ENCODE results near the gene MYLK. TPM values are rescaled to one million over a fixed set of nuclear protein-coding genes. Genes with fewer than 3 reads are reported as not detected.

Gene MYLK
- polyA plus RNA-seq, 1 donor = 296 TPM

- 100% methylated on average over 1 of the region's 2 CpGs for WGBS (ENCODE audit: insufficient coverage, low lambda C conversion rate)
- Histone ChIP-seq H3K36me3 (ENCODE audit: control insufficient read depth, insufficient read depth, low read length) (no peaks in the 10 kb centered on the region), H3K4me3 (ENCODE audit: low read length) (no peak overlapping the region), H3K9me3 (ENCODE audit: control insufficient read depth, low read depth, low read length) (no peaks in the 10 kb centered on the region), H3K4me1 (ENCODE audit: control insufficient read depth, insufficient read depth, low read length) (peaks cover 22% of the 10 kb centered on the region), H3K27me3 (ENCODE audit: control insufficient read depth, insufficient read depth, low read length) (no peaks in the 10 kb centered on the region), H3K27ac (ENCODE audit: low read length) (no peak overlapping the region)
- no peak for DNase-seq
These were observed 128.6 kb downstream of the MYLK start for GRCh38 chr3:123755501-123755900.

GRCh38 chr3:123755085-123755484 is 129.0 kb downstream of the MYLK start:
- Histone ChIP-seq H3K27ac (ENCODE audit: low read length) (no peak overlapping the region), H3K36me3 (ENCODE audit: control insufficient read depth, insufficient read depth, low read length) (no peaks in the 10 kb centered on the region), H3K9me3 (ENCODE audit: control insufficient read depth, low read depth, low read length) (no peaks in the 10 kb centered on the region), H3K4me3 (ENCODE audit: low read length) (no peak overlapping the region), H3K27me3 (ENCODE audit: control insufficient read depth, insufficient read depth, low read length) (no peaks in the 10 kb centered on the region), H3K4me1 (ENCODE audit: control insufficient read depth, insufficient read depth, low read length) (peaks cover 22% of the 10 kb centered on the region)
- DNase-seq = peak; percentile 90 to 93
- no CpG with 5 or more reads among the region's 3 CpGs for WGBS (ENCODE audit: insufficient coverage, low lambda C conversion rate)

GRCh38 chr3:123753286-123753685 is 130.8 kb downstream of the MYLK start:
- H3K36me3 ChIP-seq (ENCODE audit: control insufficient read depth, insufficient read depth, low read length) = no peaks in the 10 kb centered on the region
- peaks cover 22% of the 10 kb centered on the region for H3K4me1 ChIP-seq (ENCODE audit: control insufficient read depth, insufficient read depth, low read length)
- H3K27ac ChIP-seq (ENCODE audit: low read length) = no peak overlapping the region
- H3K4me3 ChIP-seq (ENCODE audit: low read length) = no peak overlapping the region
- no peaks in the 10 kb centered on the region for H3K9me3 ChIP-seq (ENCODE audit: control insufficient read depth, low read depth, low read length)
- DNase-seq = no peak
- no peaks in the 10 kb centered on the region for H3K27me3 ChIP-seq (ENCODE audit: control insufficient read depth, insufficient read depth, low read length)

GRCh38 chr3:123752228-123752627 is 131.9 kb downstream of the MYLK start:
- no peaks in the 10 kb centered on the region for H3K9me3 ChIP-seq (ENCODE audit: control insufficient read depth, low read depth, low read length)
- no peaks in the 10 kb centered on the region for H3K27me3 ChIP-seq (ENCODE audit: control insufficient read depth, insufficient read depth, low read length)
- no CpG with 5 or more reads among the region's 8 CpGs for WGBS (ENCODE audit: insufficient coverage, low lambda C conversion rate)
- no peaks in the 10 kb centered on the region for H3K36me3 ChIP-seq (ENCODE audit: control insufficient read depth, insufficient read depth, low read length)
- peaks cover 22% of the 10 kb centered on the region for H3K4me1 ChIP-seq (ENCODE audit: control insufficient read depth, insufficient read depth, low read length)
- DNase-seq = no peak
- no peak overlapping the region for H3K4me3 ChIP-seq (ENCODE audit: low read length)
- no peak overlapping the region for H3K27ac ChIP-seq (ENCODE audit: low read length)

- 94% methylated on average over 2 of the region's 3 CpGs for WGBS (ENCODE audit: insufficient coverage, low lambda C conversion rate)
- no peak overlapping the region for H3K27ac ChIP-seq (ENCODE audit: low read length)
These were observed 132.7 kb downstream of the MYLK start for GRCh38 chr3:123751433-123751832.

GRCh38 chr3:123750659-123751420 is 133.3 kb downstream of the MYLK start:
- H3K4me1 ChIP-seq (ENCODE audit: control insufficient read depth, insufficient read depth, low read length) = peaks cover 16% of the 10 kb centered on the region
- no peak overlapping the region for H3K4me3 ChIP-seq (ENCODE audit: low read length)
- no peaks in the 10 kb centered on the region for H3K36me3 ChIP-seq (ENCODE audit: control insufficient read depth, insufficient read depth, low read length)
- no peak overlapping the region for H3K27ac ChIP-seq (ENCODE audit: low read length)
- H3K27me3 ChIP-seq (ENCODE audit: control insufficient read depth, insufficient read depth, low read length) = no peaks in the 10 kb centered on the region
- no peaks in the 10 kb centered on the region for H3K9me3 ChIP-seq (ENCODE audit: control insufficient read depth, low read depth, low read length)
- no CpG with 5 or more reads among the region's 3 CpGs for WGBS (ENCODE audit: insufficient coverage, low lambda C conversion rate)
- no peak for DNase-seq

More at GRCh38 chr3:123751433-123751832, 132.7 kb downstream of the MYLK start:
- Histone ChIP-seq H3K4me3 (ENCODE audit: low read length) (no peak overlapping the region), H3K4me1 (ENCODE audit: control insufficient read depth, insufficient read depth, low read length) (peaks cover 22% of the 10 kb centered on the region), H3K36me3 (ENCODE audit: control insufficient read depth, insufficient read depth, low read length) (no peaks in the 10 kb centered on the region), H3K27me3 (ENCODE audit: control insufficient read depth, insufficient read depth, low read length) (no peaks in the 10 kb centered on the region), H3K9me3 (ENCODE audit: control insufficient read depth, low read depth, low read length) (no peaks in the 10 kb centered on the region)
- no peak for DNase-seq

- Histone ChIP-seq H3K27me3 (ENCODE audit: control insufficient read depth, insufficient read depth, low read length) (no peaks in the 10 kb centered on the region), H3K4me3 (ENCODE audit: low read length) (no peak overlapping the region), H3K4me1 (ENCODE audit: control insufficient read depth, insufficient read depth, low read length) (peaks cover 10% of the 10 kb centered on the region), H3K36me3 (ENCODE audit: control insufficient read depth, insufficient read depth, low read length) (no peaks in the 10 kb centered on the region), H3K27ac (ENCODE audit: low read length) (no peak overlapping the region), H3K9me3 (ENCODE audit: control insufficient read depth, low read depth, low read length) (no peaks in the 10 kb centered on the region)
- DNase-seq = no peak
- WGBS (ENCODE audit: insufficient coverage, low lambda C conversion rate) = no CpG with 5 or more reads among the region's 1 CpG
These were observed 133.9 kb downstream of the MYLK start for GRCh38 chr3:123750209-123750608.

GRCh38 chr3:123749711-123750110 is 134.4 kb downstream of the MYLK start:
- no peak for DNase-seq
- Histone ChIP-seq H3K27ac (ENCODE audit: low read length) (no peak overlapping the region), H3K4me1 (ENCODE audit: control insufficient read depth, insufficient read depth, low read length) (peaks cover 8% of the 10 kb centered on the region), H3K4me3 (ENCODE audit: low read length) (no peak overlapping the region), H3K27me3 (ENCODE audit: control insufficient read depth, insufficient read depth, low read length) (no peaks in the 10 kb centered on the region), H3K9me3 (ENCODE audit: control insufficient read depth, low read depth, low read length) (no peaks in the 10 kb centered on the region), H3K36me3 (ENCODE audit: control insufficient read depth, insufficient read depth, low read length) (no peaks in the 10 kb centered on the region)

GRCh38 chr3:123745184-123745855 is 138.8 kb downstream of the MYLK start:
- H3K27me3 ChIP-seq (ENCODE audit: control insufficient read depth, insufficient read depth, low read length) = no peaks in the 10 kb centered on the region
- no peaks in the 10 kb centered on the region for H3K9me3 ChIP-seq (ENCODE audit: control insufficient read depth, low read depth, low read length)
- no peaks in the 10 kb centered on the region for H3K4me1 ChIP-seq (ENCODE audit: control insufficient read depth, insufficient read depth, low read length)
- no peak overlapping the region for H3K27ac ChIP-seq (ENCODE audit: low read length)
- DNase-seq = no peak
- no CpG with 5 or more reads among the region's 1 CpG for WGBS (ENCODE audit: insufficient coverage, low lambda C conversion rate)
- H3K4me3 ChIP-seq (ENCODE audit: low read length) = no peak overlapping the region
- H3K36me3 ChIP-seq (ENCODE audit: control insufficient read depth, insufficient read depth, low read length) = no peaks in the 10 kb centered on the region

GRCh38 chr3:123744064-123744463 is 140.1 kb downstream of the MYLK start:
- WGBS (ENCODE audit: insufficient coverage, low lambda C conversion rate) = 97% methylated on average over 5 of the region's 6 CpGs
- H3K27ac ChIP-seq (ENCODE audit: low read length) = no peak overlapping the region

GRCh38 chr3:123743121-123743520 is 141.0 kb downstream of the MYLK start:
- no peaks in the 10 kb centered on the region for H3K36me3 ChIP-seq (ENCODE audit: control insufficient read depth, insufficient read depth, low read length)
- no peak overlapping the region for H3K27ac ChIP-seq (ENCODE audit: low read length)
- H3K4me1 ChIP-seq (ENCODE audit: control insufficient read depth, insufficient read depth, low read length) = no peaks in the 10 kb centered on the region
- DNase-seq = no peak
- H3K9me3 ChIP-seq (ENCODE audit: control insufficient read depth, low read depth, low read length) = no peaks in the 10 kb centered on the region
- H3K27me3 ChIP-seq (ENCODE audit: control insufficient read depth, insufficient read depth, low read length) = no peaks in the 10 kb centered on the region
- no peak overlapping the region for H3K4me3 ChIP-seq (ENCODE audit: low read length)

More at GRCh38 chr3:123744064-123744463, 140.1 kb downstream of the MYLK start:
- DNase-seq = no peak
- no peaks in the 10 kb centered on the region for H3K36me3 ChIP-seq (ENCODE audit: control insufficient read depth, insufficient read depth, low read length)
- H3K4me1 ChIP-seq (ENCODE audit: control insufficient read depth, insufficient read depth, low read length) = no peaks in the 10 kb centered on the region
- no peaks in the 10 kb centered on the region for H3K27me3 ChIP-seq (ENCODE audit: control insufficient read depth, insufficient read depth, low read length)
- no peaks in the 10 kb centered on the region for H3K9me3 ChIP-seq (ENCODE audit: control insufficient read depth, low read depth, low read length)
- H3K4me3 ChIP-seq (ENCODE audit: low read length) = no peak overlapping the region
